Glutamatergic neuron (in vitro differentiated cells): ENCODE results near the gene CLASP2. TPM values are rescaled to one million over a fixed set of nuclear protein-coding genes. Genes with fewer than 3 reads are reported as not detected.

Experiments
- DNase-seq: peaks from one replicate; pipeline ENCODE4 v3.0.0; 2022
- H3K27ac Mint-ChIP-seq: one replicate; pipeline ENCODE4 v1.8.0; 2020; ENCODE audit warnings: mild to moderate bottlenecking, mixed read lengths, inconsistent platforms; ENCODE audit not compliant: unreplicated experiment
- H3K27me3 Mint-ChIP-seq: one replicate; pipeline ENCODE4 v1.8.0; 2020; ENCODE audit warnings: mild to moderate bottlenecking, moderate library complexity, mixed read lengths, inconsistent platforms; ENCODE audit not compliant: unreplicated experiment
- H3K36me3 Mint-ChIP-seq: one replicate; pipeline ENCODE4 v1.8.0; 2020; ENCODE audit warnings: mild to moderate bottlenecking, mixed read lengths, inconsistent platforms; ENCODE audit not compliant: unreplicated experiment
- H3K4me1 Mint-ChIP-seq: one replicate; pipeline ENCODE4 v1.8.0; 2020; ENCODE audit warnings: mild to moderate bottlenecking, low read depth, mixed read lengths, inconsistent platforms; ENCODE audit not compliant: unreplicated experiment
- H3K4me3 Mint-ChIP-seq: one replicate; pipeline ENCODE4 v1.8.0; 2020; ENCODE audit warnings: mild to moderate bottlenecking, mixed read lengths, inconsistent platforms; ENCODE audit not compliant: unreplicated experiment
- H3K9me3 Mint-ChIP-seq: one replicate; pipeline ENCODE4 v1.8.0; 2020; ENCODE audit warnings: mild to moderate bottlenecking, moderate library complexity, mixed read lengths, inconsistent platforms; ENCODE audit not compliant: unreplicated experiment
- CTCF ChIP-seq: fragments of 200-600 bp; sonication (generic); IDR thresholded peaks from one replicate; pipeline ENCODE4 v1.5.0; 2021; ENCODE audit not compliant: partially characterized antibody, unreplicated experiment
- total RNA-seq: library from RNA; stranded (reverse); fragmentation: NEBNext Ultra II Directional; extraction: Animal tissue kit (Norgen Biotek cat#: 25700); gene quantifications from one replicate; pipeline ENCODE4 v1.2.1, GENCODE V29; 2021; ENCODE audit not compliant: unreplicated experiment

Gene CLASP2
- total RNA-seq, 1 donor from 2014 or later = 384 TPM

- no peak overlapping the region for H3K4me3 Mint-ChIP-seq
These were observed 11.9 kb upstream of the CLASP2 start for GRCh38 chr3:33729993-33730392.

GRCh38 chr3:33724256-33724655 is 6.2 kb upstream of the CLASP2 start:
- Mint-ChIP-seq H3K36me3 (no peaks in the 10 kb centered on the region), H3K4me3 (no peak overlapping the region), H3K27me3 (peaks cover 2% of the 10 kb centered on the region), H3K4me1 (no peaks in the 10 kb centered on the region), H3K9me3 (no peaks in the 10 kb centered on the region), H3K27ac (no peak overlapping the region)
- TF ChIP-seq CTCF = no peak
- DNase-seq = no peak

More at GRCh38 chr3:33729993-33730392, 11.9 kb upstream of the CLASP2 start:
- no peak for TF ChIP-seq CTCF
- Mint-ChIP-seq H3K36me3 (no peaks in the 10 kb centered on the region), H3K27me3 (peaks cover 3% of the 10 kb centered on the region), H3K4me1 (no peaks in the 10 kb centered on the region), H3K27ac (no peak overlapping the region), H3K9me3 (peaks cover 2% of the 10 kb centered on the region)
- no peak for DNase-seq

- H3K4me1 Mint-ChIP-seq = no peaks in the 10 kb centered on the region
- H3K27me3 Mint-ChIP-seq = no peaks in the 10 kb centered on the region
- no peaks in the 10 kb centered on the region for H3K36me3 Mint-ChIP-seq
- TF ChIP-seq CTCF = no peak
- no peak overlapping the region for H3K27ac Mint-ChIP-seq
- H3K9me3 Mint-ChIP-seq = no peaks in the 10 kb centered on the region
- no peak overlapping the region for H3K4me3 Mint-ChIP-seq
- no peak for DNase-seq
These were observed 4.7 kb upstream of the CLASP2 start for GRCh38 chr3:33722626-33723370.

- Mint-ChIP-seq H3K9me3 (no peaks in the 10 kb centered on the region), H3K36me3 (no peaks in the 10 kb centered on the region), H3K27me3 (no peaks in the 10 kb centered on the region), H3K27ac (no peak overlapping the region), H3K4me1 (no peaks in the 10 kb centered on the region), H3K4me3 (no peak overlapping the region)
- DNase-seq = no peak
- no peak for TF ChIP-seq CTCF
These were observed 4.1 kb upstream of the CLASP2 start for GRCh38 chr3:33722191-33722590.

- Mint-ChIP-seq H3K27me3 (no peaks in the 10 kb centered on the region), H3K27ac (peak overlapping the region; percentile 56), H3K4me3 (peak overlapping the region; percentile 86), H3K9me3 (peaks cover 4% of the 10 kb centered on the region), H3K4me1 (peaks cover 3% of the 10 kb centered on the region), H3K36me3 (no peaks in the 10 kb centered on the region)
- DNase-seq = no peak
- no peak for TF ChIP-seq CTCF
These were observed 497 bp upstream of the CLASP2 start for GRCh38 chr3:33718595-33718907.
